ENCODE results near the gene CDRT4. TPM values are rescaled to one million over a fixed set of nuclear protein-coding genes. Genes with fewer than 3 reads are reported as not detected.

The CDRT4 gene
- polyA plus RNA-seq, 2 of the 4 experiments (the other 2 are of a cell fraction): 0.58 to 5.4 TPM

GRCh38 chr17:15464231-15464985, 3.0 kb downstream of the CDRT4 start:
- no peak for FAIRE-seq
- Histone ChIP-seq H3K9me3 (no peaks in the 10 kb centered on the region), H3K4me3 (no peak overlapping the region), H3K4me2 (peak overlapping the region; percentile 2; the same call in 1 of the 3 replicates), H3K4me1 (peaks cover 13% of the 10 kb centered on the region), H3K27ac (0 out of 6 replicates have a peak overlapping the region, but pooled peaks of 1 of the 2 experiments have one; percentile 4)
- CTCF ChIA-PET: interaction anchor here (0.7 to 1.3 kb wide), 3 partner anchors 13 to 203 kb away, joined by 3 to 4 read pairs (median 3); no protein-coding TSS in a partner anchor
- DNase-seq (ENCODE audit: low read depth in 1 of 2, low spot score in 1 of 2): no peak
- POLR2A ChIA-PET: no interaction called here
- TF ChIP-seq CBX8 (IDR thresholded peaks at IDR 0.05): no peak
- no peak for TF ChIP-seq HOXB5 (CRISPR knock-in tag; IDR thresholded peaks at IDR 0.05)
- TF ChIP-seq PHF8 (IDR thresholded peaks at IDR 0.05; ENCODE audit: borderline replicate concordance, low read depth): no peak
- no peak for TF ChIP-seq MYC (IDR thresholded peaks at IDR 0.05; ENCODE audit: borderline replicate concordance, low read length)
- WGBS (ENCODE audit: missing lambda C conversion rate): 77% methylated on average over 11 of the region's 11 CpGs
- peak; percentile 33 to 61 for ATAC-seq

DNA sequence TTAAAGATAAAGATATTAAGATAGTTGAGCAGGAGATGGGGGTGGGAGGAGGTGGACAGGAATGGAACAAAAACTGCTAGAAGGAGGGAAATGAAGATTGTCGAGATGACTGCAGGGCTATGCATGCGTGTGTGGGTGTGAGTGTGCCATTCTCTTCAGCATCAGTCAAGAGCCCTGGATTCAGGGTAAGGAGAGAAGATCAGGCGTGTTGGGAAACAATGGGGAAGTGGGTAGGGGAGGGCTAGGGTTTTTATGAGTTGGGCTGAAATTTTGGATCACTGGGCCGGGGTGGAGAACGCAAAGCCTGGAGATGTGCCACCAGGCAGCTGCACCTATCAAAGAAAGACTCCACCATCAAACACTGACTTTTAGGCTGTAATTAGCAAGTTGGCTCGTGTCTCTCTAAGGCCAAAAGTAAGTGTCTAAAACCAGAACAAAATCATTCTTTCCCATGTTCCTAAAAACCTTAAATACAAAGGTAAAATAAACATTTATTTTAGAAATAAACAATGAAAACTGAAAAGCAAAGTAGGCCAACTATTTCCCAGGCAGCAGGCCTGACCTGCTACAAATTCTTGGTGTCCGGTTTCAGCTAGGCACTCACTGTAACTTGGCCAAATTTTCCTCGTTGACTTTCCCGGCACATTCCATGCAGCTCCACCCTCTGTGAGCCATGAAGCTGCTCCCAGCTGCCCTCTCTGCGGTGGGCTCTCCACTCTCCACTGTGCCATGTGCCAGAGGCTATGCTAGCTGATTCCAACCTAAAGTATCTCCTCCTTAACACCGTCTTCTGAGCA, 4.2 kb downstream of the CDRT4 start:
- ChIA-PET CTCF (interaction anchor here (0.7 to 1.3 kb wide), 2 partner anchors 11 to 202 kb away, joined by 3 to 5 read pairs; no protein-coding TSS in a partner anchor), POLR2A (no interaction called here)
- Histone ChIP-seq H3K27ac (0 out of 6 replicates have a peak overlapping the region, but pooled peaks of 1 of the 2 experiments have one; percentile 13), H3K4me3 (no peak overlapping the region), H3K4me1 (peaks cover 13% of the 10 kb centered on the region), H3K4me2 (peak overlapping the region; percentile 2; the same call in 1 of the 3 replicates), H3K9me3 (no peaks in the 10 kb centered on the region)
- TF ChIP-seq GATA3 (IDR thresholded peaks at IDR 0.05; ENCODE audit: borderline replicate concordance): no peak
- no peak for TF ChIP-seq FOSL2 (IDR thresholded peaks at IDR 0.05)
- no peak for TF ChIP-seq FOSL2 (CRISPR knock-in tag; IDR thresholded peaks at IDR 0.05)
- TF ChIP-seq ZNF302 (CRISPR knock-in tag; IDR thresholded peaks at IDR 0.05): no peak
- TF ChIP-seq EHMT2 (IDR thresholded peaks at IDR 0.05; ENCODE audit: low read depth): no peak
- TF ChIP-seq JUN (IDR thresholded peaks at IDR 0.05): no peak
- no peak for TF ChIP-seq HOXA7 (CRISPR knock-in tag; IDR thresholded peaks at IDR 0.05)
- no peak for TF ChIP-seq ZC3H11A (IDR thresholded peaks at IDR 0.05)
- TF ChIP-seq CBX8 (IDR thresholded peaks at IDR 0.05): no peak
- no peak for TF ChIP-seq HOXB5 (CRISPR knock-in tag; IDR thresholded peaks at IDR 0.05)
- no peak for TF ChIP-seq MAX (IDR thresholded peaks at IDR 0.05)
- TF ChIP-seq HES2 (IDR thresholded peaks at IDR 0.05): no peak
- no peak for TF ChIP-seq HDAC2 (IDR thresholded peaks at IDR 0.05)
- TF ChIP-seq SMC3 (IDR thresholded peaks at IDR 0.05): no peak
- no peak for TF ChIP-seq POLR2A (IDR thresholded peaks at IDR 0.05; ENCODE audit: low read length)
- TF ChIP-seq, protein P1, sequence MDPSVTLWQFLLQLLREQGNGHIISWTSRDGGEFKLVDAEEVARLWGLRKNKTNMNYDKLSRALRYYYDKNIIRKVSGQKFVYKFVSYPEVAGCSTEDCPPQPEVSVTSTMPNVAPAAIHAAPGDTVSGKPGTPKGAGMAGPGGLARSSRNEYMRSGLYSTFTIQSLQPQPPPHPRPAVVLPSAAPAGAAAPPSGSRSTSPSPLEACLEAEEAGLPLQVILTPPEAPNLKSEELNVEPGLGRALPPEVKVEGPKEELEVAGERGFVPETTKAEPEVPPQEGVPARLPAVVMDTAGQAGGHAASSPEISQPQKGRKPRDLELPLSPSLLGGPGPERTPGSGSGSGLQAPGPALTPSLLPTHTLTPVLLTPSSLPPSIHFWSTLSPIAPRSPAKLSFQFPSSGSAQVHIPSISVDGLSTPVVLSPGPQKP (IDR thresholded peaks at IDR 0.05; ENCODE audit: low read depth, low read length): no peak
- no peak for TF ChIP-seq SREBF2 (IDR thresholded peaks at IDR 0.05)
- DNase-seq (ENCODE audit: low read depth in 1 of 2, low spot score in 1 of 2) (peak in 1 of 2 experiments; percentile 44), ATAC-seq (peak in 1 of 2 experiments; percentile 76; a peak in 3 of 6 replicates), FAIRE-seq (no peak)
- WGBS (ENCODE audit: missing lambda C conversion rate): 66% methylated on average over 11 of the region's 11 CpGs

GRCh38 chr17:15457723-15458094, 9.7 kb downstream of the CDRT4 start:
- Histone ChIP-seq H3K4me1 (no peaks in the 10 kb centered on the region), H3K9me3 (no peaks in the 10 kb centered on the region), H3K4me3 (no peak overlapping the region), H3K27ac (no peak overlapping the region), H3K4me2 (no peak overlapping the region)
- WGBS (ENCODE audit: missing lambda C conversion rate): 84% methylated on average over 7 of the region's 7 CpGs
- ATAC-seq (peak in 1 of 2 experiments; percentile 31; a peak in 3 of 6 replicates), FAIRE-seq (no peak), DNase-seq (ENCODE audit: low read depth in 1 of 2, low spot score in 1 of 2) (no peak)
- CTCF ChIA-PET: interaction anchor here (0.6 to 1.5 kb wide), 4 partner anchors 24 to 1865 kb away, joined by 3 read pairs; no protein-coding TSS in a partner anchor
- POLR2A ChIA-PET: no interaction called here
- TF ChIP-seq HOXA7 (CRISPR knock-in tag; IDR thresholded peaks at IDR 0.05) (no peak), MYC (IDR thresholded peaks at IDR 0.05; ENCODE audit: borderline replicate concordance, low read length) (no peak), ATOH8 (CRISPR knock-in tag; IDR thresholded peaks at IDR 0.05; ENCODE audit: low read depth) (no peak), FOSL2 (IDR thresholded peaks at IDR 0.05) (no peak), FOSL2 (CRISPR knock-in tag; IDR thresholded peaks at IDR 0.05) (no peak), RCOR1 (IDR thresholded peaks at IDR 0.05; ENCODE audit: low read depth, low read length) (no peak), CEBPB (IDR thresholded peaks at IDR 0.05) (no peak), CTCF (IDR thresholded peaks at IDR 0.05) (no peak), ZFP36 (IDR thresholded peaks at IDR 0.05; ENCODE audit: borderline replicate concordance, partially characterized antibody) (no peak), E2F6 (IDR thresholded peaks at IDR 0.05; ENCODE audit: borderline replicate concordance, low read depth) (no peak)
- TF ChIP-seq, protein P1 (IDR thresholded peaks at IDR 0.05; ENCODE audit: low read depth, low read length): no peak

Measured in A549 (cell line).